ENCODE data around the gene GLRX. TPM values are rescaled to one million over a fixed set of nuclear protein-coding genes. Genes with fewer than 3 reads are reported as not detected.
"Not testable (repeated sequence)": the region's sequence is repeated elsewhere in the genome, so short reads cannot be mapped to it uniquely, and the experiment has no call there.

The GLRX gene
- total RNA-seq, 1 donor from 2014 or later = 79.6 TPM

DNA sequence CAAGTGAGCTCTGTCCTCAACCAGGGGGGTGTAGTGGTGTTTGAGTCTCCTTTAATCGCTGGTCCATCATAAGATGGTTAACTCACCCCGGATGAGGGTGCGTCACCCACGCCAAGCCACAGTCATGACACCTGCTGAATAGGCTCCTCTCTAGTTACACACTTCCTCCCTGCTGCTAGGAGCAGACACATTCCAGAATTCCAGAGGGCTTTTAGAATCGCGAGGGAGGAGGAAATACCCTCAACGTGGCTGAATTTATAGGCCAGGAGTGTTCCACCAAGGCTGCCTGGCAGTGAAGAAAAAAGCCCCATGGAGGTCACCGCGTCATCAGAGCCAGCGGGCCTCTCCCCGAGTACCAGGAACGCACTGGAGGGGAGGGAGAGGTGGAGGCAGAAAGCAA is 5.1 kb downstream of the GLRX start:
- Mint-ChIP-seq H3K36me3 (ENCODE audit: unreplicated experiment) (peaks cover 6% of the 10 kb centered on the region), H3K27ac (ENCODE audit: unreplicated experiment) (no peak overlapping the region)

DNA sequence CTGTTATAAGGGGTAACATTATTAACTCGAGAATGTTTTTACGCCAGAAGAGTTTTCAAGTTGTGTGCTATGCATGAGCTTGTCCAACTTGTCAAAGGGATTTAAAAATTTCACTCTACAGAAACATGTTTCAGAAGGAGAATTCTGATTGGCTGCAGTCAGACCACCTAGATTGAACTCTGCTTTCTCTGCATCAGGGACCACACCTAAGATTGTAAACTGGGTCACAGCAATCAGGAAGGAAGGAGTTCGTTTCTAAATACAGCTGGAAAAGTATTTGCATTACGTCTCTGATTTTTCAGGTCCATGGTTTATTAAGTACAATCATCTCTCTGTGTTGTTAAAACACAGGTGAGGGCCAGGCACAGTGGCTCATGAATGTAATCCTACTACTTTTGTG is 5.8 kb downstream of the GLRX start:
- Mint-ChIP-seq H3K4me1 (ENCODE audit: low read depth, unreplicated experiment) (peaks cover 17% of the 10 kb centered on the region), H3K9me3 (ENCODE audit: unreplicated experiment) (peaks cover 5% of the 10 kb centered on the region), H3K27ac (ENCODE audit: unreplicated experiment) (no peak overlapping the region), H3K36me3 (ENCODE audit: unreplicated experiment) (peaks cover 6% of the 10 kb centered on the region), H3K27me3 (ENCODE audit: unreplicated experiment) (peaks cover 2% of the 10 kb centered on the region), H3K4me3 (ENCODE audit: unreplicated experiment) (no peak overlapping the region)
- DNase-seq = no peak
- TF ChIP-seq, protein P1, sequence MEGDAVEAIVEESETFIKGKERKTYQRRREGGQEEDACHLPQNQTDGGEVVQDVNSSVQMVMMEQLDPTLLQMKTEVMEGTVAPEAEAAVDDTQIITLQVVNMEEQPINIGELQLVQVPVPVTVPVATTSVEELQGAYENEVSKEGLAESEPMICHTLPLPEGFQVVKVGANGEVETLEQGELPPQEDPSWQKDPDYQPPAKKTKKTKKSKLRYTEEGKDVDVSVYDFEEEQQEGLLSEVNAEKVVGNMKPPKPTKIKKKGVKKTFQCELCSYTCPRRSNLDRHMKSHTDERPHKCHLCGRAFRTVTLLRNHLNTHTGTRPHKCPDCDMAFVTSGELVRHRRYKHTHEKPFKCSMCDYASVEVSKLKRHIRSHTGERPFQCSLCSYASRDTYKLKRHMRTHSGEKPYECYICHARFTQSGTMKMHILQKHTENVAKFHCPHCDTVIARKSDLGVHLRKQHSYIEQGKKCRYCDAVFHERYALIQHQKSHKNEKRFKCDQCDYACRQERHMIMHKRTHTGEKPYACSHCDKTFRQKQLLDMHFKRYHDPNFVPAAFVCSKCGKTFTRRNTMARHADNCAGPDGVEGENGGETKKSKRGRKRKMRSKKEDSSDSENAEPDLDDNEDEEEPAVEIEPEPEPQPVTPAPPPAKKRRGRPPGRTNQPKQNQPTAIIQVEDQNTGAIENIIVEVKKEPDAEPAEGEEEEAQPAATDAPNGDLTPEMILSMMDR (IDR thresholded peaks at IDR 0.05; ENCODE audit: partially characterized antibody, unreplicated experiment) = no peak

More for the DNA sequence above, 5.1 kb downstream of the GLRX start:
- peaks cover 6% of the 10 kb centered on the region for H3K27me3 Mint-ChIP-seq (ENCODE audit: unreplicated experiment)
- no peak overlapping the region for H3K4me3 Mint-ChIP-seq (ENCODE audit: unreplicated experiment)
- H3K4me1 Mint-ChIP-seq (ENCODE audit: low read depth, unreplicated experiment) = peaks cover 15% of the 10 kb centered on the region
- peaks cover 10% of the 10 kb centered on the region for H3K9me3 Mint-ChIP-seq (ENCODE audit: unreplicated experiment)
- DNase-seq = no peak
- TF ChIP-seq, protein P1 (IDR thresholded peaks at IDR 0.05; ENCODE audit: partially characterized antibody, unreplicated experiment) = no peak

DNA sequence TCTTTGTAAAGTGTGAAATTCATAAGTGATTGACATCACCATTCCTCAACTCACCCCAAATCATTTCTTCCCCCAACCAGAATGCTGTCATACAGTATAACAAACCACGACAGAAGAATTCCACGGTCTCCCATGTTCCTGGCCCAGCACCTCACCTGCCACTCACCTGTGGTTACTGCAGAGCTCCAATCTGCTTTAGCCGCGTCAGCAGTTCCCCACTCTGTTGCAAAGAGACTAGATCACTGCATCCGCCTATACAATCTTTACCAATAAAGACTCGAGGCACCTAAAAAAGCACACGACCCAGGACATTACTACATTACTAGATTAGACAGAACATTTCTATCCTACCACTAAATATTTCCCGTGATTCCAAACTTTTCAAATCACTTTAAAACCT is 6.2 kb downstream of the GLRX start:
- peaks cover 2% of the 10 kb centered on the region for H3K9me3 Mint-ChIP-seq (ENCODE audit: unreplicated experiment)
- DNase-seq = no peak
- peaks cover 18% of the 10 kb centered on the region for H3K4me1 Mint-ChIP-seq (ENCODE audit: low read depth, unreplicated experiment)
- peaks cover 6% of the 10 kb centered on the region for H3K36me3 Mint-ChIP-seq (ENCODE audit: unreplicated experiment)
- H3K27ac Mint-ChIP-seq (ENCODE audit: unreplicated experiment) = no peak overlapping the region
- no peak overlapping the region for H3K4me3 Mint-ChIP-seq (ENCODE audit: unreplicated experiment)
- TF ChIP-seq, protein P1 (IDR thresholded peaks at IDR 0.05; ENCODE audit: partially characterized antibody, unreplicated experiment) = no peak
- no peaks in the 10 kb centered on the region for H3K27me3 Mint-ChIP-seq (ENCODE audit: unreplicated experiment)

DNA sequence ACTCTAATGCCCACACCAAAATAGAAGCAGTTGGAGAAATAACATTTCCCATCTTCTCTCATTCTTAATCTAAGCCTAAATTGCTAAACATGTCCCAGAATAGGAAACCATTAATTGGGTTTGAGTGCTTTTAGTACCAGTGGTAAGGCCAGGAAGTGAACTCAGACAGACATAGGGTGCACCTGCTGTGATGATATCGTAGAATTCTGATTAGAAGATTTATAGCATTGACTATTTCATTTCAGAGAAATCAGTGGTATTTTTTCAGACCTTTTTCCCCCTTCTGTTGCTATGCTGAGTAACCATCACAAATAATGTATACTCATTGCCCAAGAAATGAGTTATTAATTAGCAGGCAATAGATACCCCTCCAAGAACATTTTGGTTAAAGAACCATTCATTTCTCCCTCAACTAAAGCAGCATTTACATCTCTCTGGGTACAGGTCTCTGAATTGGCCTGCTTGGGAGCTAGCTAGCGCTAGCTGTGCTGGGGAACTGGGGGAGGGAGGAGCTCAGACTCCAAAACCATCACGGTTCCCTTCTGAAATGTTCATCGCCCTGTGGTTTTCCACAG is 7.3 kb downstream of the GLRX start:
- peaks cover 15% of the 10 kb centered on the region for H3K4me1 Mint-ChIP-seq (ENCODE audit: low read depth, unreplicated experiment)
- no peak overlapping the region for H3K4me3 Mint-ChIP-seq (ENCODE audit: unreplicated experiment)
- no peak for DNase-seq
- TF ChIP-seq, protein P1 (IDR thresholded peaks at IDR 0.05; ENCODE audit: partially characterized antibody, unreplicated experiment) = no peak
- H3K27ac Mint-ChIP-seq (ENCODE audit: unreplicated experiment) = no peak overlapping the region
- H3K36me3 Mint-ChIP-seq (ENCODE audit: unreplicated experiment) = peaks cover 6% of the 10 kb centered on the region
- H3K27me3 Mint-ChIP-seq (ENCODE audit: unreplicated experiment) = no peaks in the 10 kb centered on the region
- peaks cover 2% of the 10 kb centered on the region for H3K9me3 Mint-ChIP-seq (ENCODE audit: unreplicated experiment)

DNA sequence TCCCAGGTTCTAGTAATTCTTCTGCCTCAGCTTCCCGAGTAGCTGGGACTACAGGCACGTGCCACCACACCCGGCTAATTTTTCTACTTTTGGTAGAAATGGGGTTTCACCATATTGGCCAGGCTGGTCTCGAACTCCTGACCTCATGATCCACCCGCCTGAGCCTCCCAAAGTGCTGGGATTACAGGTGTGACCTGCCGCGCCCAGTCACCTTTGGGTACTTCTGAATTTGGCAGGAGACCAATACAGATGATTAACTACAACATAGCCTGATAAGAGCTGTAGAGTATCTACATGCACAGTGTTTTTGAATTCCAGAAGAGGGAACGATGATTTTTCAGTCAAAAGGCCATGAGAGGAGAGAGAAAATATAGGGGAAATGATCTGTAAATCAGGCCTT is 9.5 kb downstream of the GLRX start:
- H3K27me3 Mint-ChIP-seq (ENCODE audit: unreplicated experiment); H3K27ac Mint-ChIP-seq (ENCODE audit: unreplicated experiment); DNase-seq; H3K9me3 Mint-ChIP-seq (ENCODE audit: unreplicated experiment); H3K36me3 Mint-ChIP-seq (ENCODE audit: unreplicated experiment); H3K4me3 Mint-ChIP-seq (ENCODE audit: unreplicated experiment): not testable (repeated sequence)
- H3K4me1 Mint-ChIP-seq (ENCODE audit: low read depth, unreplicated experiment) = peaks cover 17% of the 10 kb centered on the region

Measured in glutamatergic neuron (in vitro differentiated cells).